ENCODE measurements around the gene TNFRSF11A. TPM values are rescaled to one million over a fixed set of nuclear protein-coding genes. Genes with fewer than 3 reads are reported as not detected.

Gene TNFRSF11A
- total RNA-seq, 1 donor from 2014 or later: 0.16 TPM

GRCh38 chr18:62387257-62387656 is 62.1 kb downstream of the TNFRSF11A start:
- H3K36me3 Mint-ChIP-seq (ENCODE audit: low read depth): no peaks in the 10 kb centered on the region
- peaks cover 9% of the 10 kb centered on the region for H3K4me1 Mint-ChIP-seq
- no peak overlapping the region for H3K4me3 Mint-ChIP-seq
- peaks cover 4% of the 10 kb centered on the region for H3K9me3 Mint-ChIP-seq
- H3K27ac Mint-ChIP-seq (ENCODE audit: unreplicated experiment): no peak overlapping the region
- no peak for TF ChIP-seq CTCF (conservative IDR thresholded peaks at IDR 0.05)
- H3K27me3 Mint-ChIP-seq (ENCODE audit: low read depth): peaks cover 2% of the 10 kb centered on the region
- no peak for DNase-seq (ENCODE audit: low read depth, low spot score)

- no peaks in the 10 kb centered on the region for H3K36me3 Mint-ChIP-seq (ENCODE audit: low read depth)
- H3K9me3 Mint-ChIP-seq: peaks cover 4% of the 10 kb centered on the region
- no peak for DNase-seq (ENCODE audit: low read depth, low spot score)
- no peak overlapping the region for H3K27ac Mint-ChIP-seq (ENCODE audit: unreplicated experiment)
- H3K4me3 Mint-ChIP-seq: no peak overlapping the region
- no peak for TF ChIP-seq CTCF (conservative IDR thresholded peaks at IDR 0.05)
- peaks cover 9% of the 10 kb centered on the region for H3K4me1 Mint-ChIP-seq
- H3K27me3 Mint-ChIP-seq (ENCODE audit: low read depth): peaks cover 2% of the 10 kb centered on the region
Measured at GRCh38 chr18:62388855-62389760, 64.0 kb downstream of the TNFRSF11A start.

DNA sequence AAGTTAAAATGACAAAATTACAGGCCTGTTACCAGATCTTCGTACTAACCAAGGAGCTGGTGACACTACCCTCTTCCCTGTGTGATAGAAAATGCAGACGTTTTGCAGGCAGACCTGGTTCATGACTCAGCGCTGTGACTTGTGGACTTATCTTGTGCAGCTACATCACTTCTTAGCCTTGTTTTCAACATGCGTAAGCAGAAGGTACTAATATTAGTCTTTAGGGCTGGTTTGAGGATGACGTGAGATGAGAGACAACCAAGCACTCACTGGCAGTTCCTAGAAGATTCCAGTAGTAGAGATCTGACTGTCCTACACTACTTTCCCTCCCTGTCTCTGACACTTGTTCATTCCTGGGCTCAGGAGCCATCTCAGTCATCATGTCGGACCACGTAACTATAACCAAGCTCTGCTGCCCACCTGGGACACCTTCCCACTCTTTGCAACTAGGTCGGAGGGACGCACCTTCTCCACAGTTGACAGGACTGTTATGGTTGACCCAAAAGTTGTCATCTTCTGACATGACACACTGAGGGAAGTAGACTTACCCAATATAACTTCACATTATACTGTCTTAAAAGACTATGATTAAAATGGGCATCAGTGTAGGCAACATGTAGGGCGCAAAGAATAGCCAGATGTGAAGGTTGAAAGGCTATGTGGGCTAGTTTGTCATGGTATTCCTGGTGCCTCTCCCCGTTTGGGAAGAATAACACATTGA is 64.8 kb downstream of the TNFRSF11A start:
- Mint-ChIP-seq H3K9me3 (peaks cover 4% of the 10 kb centered on the region), H3K4me1 (peaks cover 9% of the 10 kb centered on the region), H3K27ac (ENCODE audit: unreplicated experiment) (no peak overlapping the region), H3K27me3 (ENCODE audit: low read depth) (peaks cover 2% of the 10 kb centered on the region), H3K36me3 (ENCODE audit: low read depth) (no peaks in the 10 kb centered on the region), H3K4me3 (no peak overlapping the region)
- no peak for TF ChIP-seq CTCF (conservative IDR thresholded peaks at IDR 0.05)
- DNase-seq (ENCODE audit: low read depth, low spot score): no peak

DNA sequence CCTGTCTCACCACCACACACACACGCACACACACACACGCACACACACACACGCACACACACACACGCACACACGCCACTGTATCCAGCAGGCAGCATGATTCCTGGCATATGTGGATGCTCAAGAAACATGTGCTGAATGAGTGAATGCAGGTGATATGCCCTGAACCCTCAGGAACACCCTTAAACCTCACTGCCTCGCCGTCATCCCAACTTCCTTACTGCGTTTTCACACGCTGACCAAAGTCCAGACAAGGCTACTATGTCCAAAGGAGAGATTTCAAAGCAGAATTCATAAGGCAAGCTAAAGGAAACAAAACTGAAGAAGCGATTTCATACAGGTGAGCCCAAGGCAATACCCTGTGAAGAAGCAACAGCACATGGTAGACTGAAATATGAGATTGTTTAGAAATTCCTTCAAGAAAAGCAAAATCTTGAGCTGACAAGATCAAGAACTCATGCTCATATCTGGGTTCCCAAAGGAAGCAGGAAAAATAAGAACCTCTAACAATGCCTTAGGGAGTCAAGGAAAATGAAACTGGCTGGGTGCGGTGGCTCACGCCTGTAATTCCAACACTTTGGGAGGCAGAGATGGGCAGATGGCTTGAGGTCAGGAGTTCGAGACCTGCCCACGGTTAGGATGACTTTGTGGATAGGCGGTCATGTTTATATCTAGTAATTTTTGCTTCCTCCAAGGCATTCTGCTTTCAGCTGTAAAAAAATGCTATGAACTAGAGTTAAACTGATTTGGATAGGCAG is 69.1 kb downstream of the TNFRSF11A start:
- TF ChIP-seq CTCF (conservative IDR thresholded peaks at IDR 0.05): no peak
- H3K27ac Mint-ChIP-seq (ENCODE audit: unreplicated experiment): no peak overlapping the region
- H3K4me3 Mint-ChIP-seq: no peak overlapping the region
- no peaks in the 10 kb centered on the region for H3K4me1 Mint-ChIP-seq
- no peaks in the 10 kb centered on the region for H3K36me3 Mint-ChIP-seq (ENCODE audit: low read depth)
- no peaks in the 10 kb centered on the region for H3K27me3 Mint-ChIP-seq (ENCODE audit: low read depth)
- no peak for DNase-seq (ENCODE audit: low read depth, low spot score)
- peaks cover 4% of the 10 kb centered on the region for H3K9me3 Mint-ChIP-seq

DNA sequence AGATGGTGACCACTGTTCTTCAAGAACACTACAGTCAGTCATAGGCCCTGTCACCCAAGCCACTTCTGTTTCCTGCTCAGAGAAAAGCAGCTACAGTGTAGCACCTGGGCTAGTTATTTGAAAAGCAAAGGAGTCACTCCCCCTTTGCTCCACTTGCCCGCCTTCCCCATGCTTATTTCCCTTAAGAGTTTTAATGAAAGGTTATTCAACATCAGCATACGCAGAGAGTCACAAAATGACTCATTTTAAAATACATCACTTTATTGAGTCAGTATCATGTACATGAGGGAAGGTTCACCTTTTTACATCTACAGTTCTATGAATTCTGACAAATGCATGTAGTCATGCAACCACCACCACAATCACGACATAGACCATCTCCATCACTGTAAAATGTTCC is 71.3 kb downstream of the TNFRSF11A start:
- Mint-ChIP-seq H3K4me3 (no peak overlapping the region), H3K36me3 (ENCODE audit: low read depth) (no peaks in the 10 kb centered on the region), H3K9me3 (no peaks in the 10 kb centered on the region), H3K4me1 (no peaks in the 10 kb centered on the region), H3K27me3 (ENCODE audit: low read depth) (no peaks in the 10 kb centered on the region), H3K27ac (ENCODE audit: unreplicated experiment) (no peak overlapping the region)
- TF ChIP-seq CTCF (conservative IDR thresholded peaks at IDR 0.05): no peak
- DNase-seq (ENCODE audit: low read depth, low spot score): no peak

Measured in neural crest cell (in vitro differentiated cells).